ENCODE data around the gene SUPT6H. TPM values are rescaled to one million over a fixed set of nuclear protein-coding genes. Genes with fewer than 3 reads are reported as not detected.

SUPT6H gene
- total and polyA plus RNA-seq, 8 donors, result 21.8 to 49.0 (median 30.0) TPM

GRCh38 chr17:28685366-28685765 lies 23.4 kb downstream of the SUPT6H start:
- no peak overlapping the region for H3K27ac ChIP-seq
- 88 to 94% methylated on average over 5 of the region's 5 CpGs for WGBS, 2 donors
- intact Hi-C loops (cut with DNase I), result no loop called here
- H3K4me1 ChIP-seq, result no peaks in the 10 kb centered on the region
- no peak for ATAC-seq
- peaks cover 12 to 95% (median 75%) of the 10 kb centered on the region in 3 donors for H3K36me3 ChIP-seq
- no peak overlapping the region for H3K4me3 ChIP-seq
- no peak for DNase-seq
- TF ChIP-seq CTCF (IDR thresholded peaks at IDR 0.05), result no peak
- FAIRE-seq, result no peak
- no peaks in the 10 kb centered on the region for H3K27me3 ChIP-seq
- no peaks in the 10 kb centered on the region for H3K9me3 ChIP-seq

GRCh38 chr17:28686296-28686695 lies 24.3 kb downstream of the SUPT6H start:
- 84 to 92% methylated on average over 4 of the region's 4 CpGs for WGBS, 2 donors
- peak in 1 of 6 donors; percentile 29 for DNase-seq
- ATAC-seq, result no peak
- H3K9me3 ChIP-seq, result no peaks in the 10 kb centered on the region
- no peak for FAIRE-seq
- no peaks in the 10 kb centered on the region for H3K4me1 ChIP-seq
- no peak overlapping the region for H3K27ac ChIP-seq
- TF ChIP-seq CTCF (IDR thresholded peaks at IDR 0.05), result no peak
- H3K36me3 ChIP-seq, result peaks cover 12 to 96% (median 79%) of the 10 kb centered on the region in 3 donors
- no peaks in the 10 kb centered on the region for H3K27me3 ChIP-seq
- H3K4me3 ChIP-seq, result no peak overlapping the region
- intact Hi-C loops (cut with DNase I), result no loop called here

- no peak for ATAC-seq
- no peak for TF ChIP-seq CTCF (IDR thresholded peaks at IDR 0.05)
- Histone ChIP-seq H3K4me3 (no peak overlapping the region), H3K36me3 (peaks cover 5 to 77% (median 63%) of the 10 kb centered on the region in 3 donors), H3K9me3 (no peaks in the 10 kb centered on the region), H3K27ac (no peak overlapping the region), H3K27me3 (no peaks in the 10 kb centered on the region), H3K4me1 (no peaks in the 10 kb centered on the region)
- intact Hi-C loops (cut with DNase I), result no loop called here
- DNase-seq, result no peak
- 83 to 88% methylated on average over 4 of the region's 4 CpGs for WGBS, 2 donors
- FAIRE-seq, result no peak
These were observed 26.5 kb downstream of the SUPT6H start for GRCh38 chr17:28688481-28688880.

- intact Hi-C loops (cut with DNase I), result no loop called here
- peaks cover 5 to 77% (median 66%) of the 10 kb centered on the region in 3 donors for H3K36me3 ChIP-seq
These were observed 27.0 kb downstream of the SUPT6H start for GRCh38 chr17:28689011-28689410.

More at GRCh38 chr17:28689011-28689410, 27.0 kb downstream of the SUPT6H start:
- no peaks in the 10 kb centered on the region for H3K9me3 ChIP-seq
- H3K27me3 ChIP-seq, result no peaks in the 10 kb centered on the region
- H3K4me3 ChIP-seq, result no peak overlapping the region
- no peak for FAIRE-seq
- H3K4me1 ChIP-seq, result no peaks in the 10 kb centered on the region
- H3K27ac ChIP-seq, result no peak overlapping the region
- no peak for ATAC-seq
- no peak for DNase-seq
- WGBS, 2 donors, result 97 to 100% methylated on average over 3 of the region's 3 CpGs
- no peak for TF ChIP-seq CTCF (IDR thresholded peaks at IDR 0.05)
